ENCODE data around the gene ANKRD11. TPM values are rescaled to one million over a fixed set of nuclear protein-coding genes. Genes with fewer than 3 reads are reported as not detected.
"Not testable (repeated sequence)": the region's sequence is repeated elsewhere in the genome, so short reads cannot be mapped to it uniquely, and the experiment has no call there.

ANKRD11 gene
- polyA plus RNA-seq, 4 donors = 48.4 to 86.7 (median 65.5) TPM

DNA sequence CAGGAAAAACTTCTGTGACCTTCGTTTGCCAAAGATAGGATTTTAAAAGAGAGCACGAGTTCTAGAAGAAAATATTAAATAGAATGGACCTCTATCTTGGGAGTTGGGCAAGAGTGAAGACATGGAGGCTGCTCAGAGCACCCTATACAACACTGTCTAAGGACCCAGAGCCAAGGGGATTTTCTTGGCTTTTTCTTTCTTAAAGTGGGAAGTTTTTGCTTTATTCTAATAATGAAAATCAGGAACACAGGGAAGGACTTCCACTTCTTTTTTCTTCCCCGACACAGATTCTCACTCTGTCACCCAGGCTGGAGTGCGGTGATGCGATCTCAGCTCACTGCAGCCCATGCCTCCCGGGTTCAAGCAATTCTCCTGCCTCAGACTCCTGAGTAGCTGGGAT, 178.7 kb downstream of the ANKRD11 start:
- DNase-seq = no peak
- Histone ChIP-seq H3K27ac (ENCODE audit: low read depth in 1 of 3, low read length in 2 of 3) (no peak overlapping the region), H3K27me3 (ENCODE audit: control insufficient read depth in 3 of 3, insufficient read depth in 3 of 3, low read length in 3 of 3) (no peaks in the 10 kb centered on the region), H3K9me3 (ENCODE audit: control insufficient read depth in 2 of 2, insufficient read depth in 1 of 2, low read depth in 1 of 2, low read length in 1 of 2) (no peaks in the 10 kb centered on the region), H3K4me3 (ENCODE audit: low read depth in 1 of 3, low read length in 3 of 3) (no peak overlapping the region), H3K4me1 (ENCODE audit: control insufficient read depth in 3 of 3, insufficient read depth in 2 of 3, low read depth in 1 of 3, low read length in 2 of 3) (peaks cover 4 to 7% (median 5%) of the 10 kb centered on the region in 3 donors), H3K36me3 (ENCODE audit: control insufficient read depth in 3 of 3, insufficient read depth in 2 of 3, low read depth in 1 of 3, low read length in 3 of 3) (peaks cover 0 to 81% (median 7%) of the 10 kb centered on the region in 3 donors)
- WGBS, 3 donors = 88 to 92% (median 92%) methylated on average over 6 of the region's 6 CpGs
- no peak for FAIRE-seq

DNA sequence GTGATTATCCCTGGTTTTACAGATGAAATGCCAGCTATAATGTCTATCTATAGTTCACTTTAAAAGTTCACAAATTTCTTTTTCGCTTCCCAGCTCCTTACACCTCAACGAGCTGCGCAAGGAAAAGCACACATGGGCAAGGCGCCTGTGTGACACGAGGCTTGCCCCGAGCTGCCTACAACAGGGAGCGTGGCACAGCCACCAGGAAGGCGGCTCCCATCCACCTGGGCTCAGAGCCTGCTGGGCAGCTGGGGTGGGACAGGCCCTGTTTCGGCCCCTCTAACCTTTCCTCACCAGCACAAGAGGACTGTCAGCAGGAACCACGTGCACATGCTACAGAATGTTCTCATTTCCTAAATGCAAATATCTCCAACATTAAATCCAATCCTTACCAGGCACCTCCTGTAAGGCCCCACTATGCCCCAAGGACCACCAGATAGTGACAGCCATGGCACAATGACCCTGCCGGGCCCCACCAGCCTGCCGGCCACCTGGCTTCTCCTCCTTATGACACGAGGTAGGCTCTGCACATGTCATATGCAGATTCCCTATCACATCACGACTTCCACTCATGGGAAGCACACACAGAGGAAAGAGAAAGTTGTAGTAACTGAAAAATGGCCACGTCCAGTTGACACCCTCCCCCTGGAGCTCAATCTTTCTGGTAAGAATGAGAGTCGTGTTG, 180.8 kb downstream of the ANKRD11 start:
- Histone ChIP-seq H3K4me1 (ENCODE audit: control insufficient read depth in 3 of 3, insufficient read depth in 2 of 3, low read depth in 1 of 3, low read length in 2 of 3) (no peaks in the 10 kb centered on the region), H3K27ac (ENCODE audit: low read depth in 1 of 3, low read length in 2 of 3) (no peak overlapping the region), H3K4me3 (ENCODE audit: low read depth in 1 of 3, low read length in 3 of 3) (no peak overlapping the region), H3K9me3 (ENCODE audit: control insufficient read depth in 2 of 2, insufficient read depth in 1 of 2, low read depth in 1 of 2, low read length in 1 of 2) (no peaks in the 10 kb centered on the region), H3K36me3 (ENCODE audit: control insufficient read depth in 3 of 3, insufficient read depth in 2 of 3, low read depth in 1 of 3, low read length in 3 of 3) (peaks cover 0 to 68% (median 7%) of the 10 kb centered on the region in 3 donors), H3K27me3 (ENCODE audit: control insufficient read depth in 3 of 3, insufficient read depth in 3 of 3, low read length in 3 of 3) (no peaks in the 10 kb centered on the region)
- 74 to 83% (median 80%) methylated on average over 16 of the region's 16 CpGs for WGBS, 3 donors
- DNase-seq (no peak), FAIRE-seq (no peak)

DNA sequence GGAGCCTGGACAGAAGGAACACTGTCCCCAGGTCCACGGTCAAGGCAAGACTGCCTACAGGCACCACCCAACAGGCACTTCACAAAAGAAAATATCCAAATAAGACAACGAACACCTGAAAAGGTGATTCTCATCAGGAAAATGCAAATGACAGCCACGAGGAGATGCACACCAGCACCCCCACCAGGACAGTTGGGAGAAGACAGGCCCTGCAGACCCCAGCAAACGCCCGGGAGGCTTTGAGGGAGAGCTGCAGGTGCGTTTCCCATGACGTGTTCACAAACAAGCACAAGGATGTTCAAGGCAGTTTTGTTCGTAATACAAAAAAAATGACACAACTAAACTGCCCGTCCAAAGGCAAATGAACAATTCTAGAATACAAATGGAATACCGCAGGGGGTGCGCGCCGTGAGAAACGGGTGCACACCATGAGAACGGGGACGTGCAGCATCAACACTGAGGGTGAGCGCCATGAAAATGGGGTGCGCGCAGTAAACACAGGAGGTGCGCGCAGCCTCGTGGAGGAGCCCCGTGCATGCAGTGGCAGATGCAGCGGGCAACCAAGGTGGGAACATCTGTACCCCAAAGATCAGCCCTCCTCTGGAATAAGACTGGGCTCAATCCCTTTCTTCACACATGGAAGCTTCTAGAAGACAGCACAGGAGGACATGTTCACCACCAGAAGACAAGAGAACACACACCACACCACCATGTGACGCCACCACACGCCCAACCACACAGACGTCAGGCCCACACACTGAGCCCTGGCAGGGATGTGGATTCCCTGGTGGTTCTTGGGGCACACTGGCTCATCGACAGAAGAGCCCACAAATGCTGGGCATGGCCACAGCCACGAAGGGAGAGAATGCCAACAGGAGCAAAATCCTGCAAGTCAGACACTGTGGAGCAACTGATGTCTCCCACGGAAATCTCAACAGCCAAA, 181.7 kb downstream of the ANKRD11 start:
- Histone ChIP-seq H3K27ac (ENCODE audit: low read depth in 1 of 3, low read length in 2 of 3) (no peak overlapping the region), H3K27me3 (ENCODE audit: control insufficient read depth in 3 of 3, insufficient read depth in 3 of 3, low read length in 3 of 3) (no peaks in the 10 kb centered on the region), H3K4me3 (ENCODE audit: low read depth in 1 of 3, low read length in 3 of 3) (no peak overlapping the region), H3K4me1 (ENCODE audit: control insufficient read depth in 3 of 3, insufficient read depth in 2 of 3, low read depth in 1 of 3, low read length in 2 of 3) (no peaks in the 10 kb centered on the region), H3K9me3 (ENCODE audit: control insufficient read depth in 2 of 2, insufficient read depth in 1 of 2, low read depth in 1 of 2, low read length in 1 of 2) (no peaks in the 10 kb centered on the region), H3K36me3 (ENCODE audit: control insufficient read depth in 3 of 3, insufficient read depth in 2 of 3, low read depth in 1 of 3, low read length in 3 of 3) (peaks cover 0 to 70% (median 7%) of the 10 kb centered on the region in 3 donors)
- DNase-seq (peak in 1 of 2 donors; percentile 38), FAIRE-seq (no peak)
- WGBS, 3 donors = 78 to 80% (median 80%) methylated on average over 30 of the region's 30 CpGs

DNA sequence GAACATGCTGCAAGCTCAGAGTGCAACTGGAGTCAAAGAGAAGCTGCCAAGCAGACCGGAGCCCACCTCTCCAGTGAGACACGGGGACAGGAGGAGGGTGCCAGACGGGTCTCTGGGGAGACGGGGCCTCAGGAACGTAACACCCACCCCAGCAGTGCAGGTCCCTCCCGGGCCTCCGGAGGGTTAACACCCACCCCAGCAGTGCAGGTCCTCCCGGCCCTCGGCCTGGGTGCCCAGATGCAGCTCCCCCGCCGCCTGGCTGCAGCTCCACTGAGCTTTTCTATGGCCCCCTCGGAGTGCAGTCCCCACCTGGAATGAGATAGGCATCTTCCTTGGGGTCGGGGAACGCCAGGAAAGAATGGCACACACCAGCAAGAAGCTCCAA, 182.9 kb downstream of the ANKRD11 start:
- no peaks in the 10 kb centered on the region for H3K4me1 ChIP-seq (ENCODE audit: control insufficient read depth in 3 of 3, insufficient read depth in 2 of 3, low read depth in 1 of 3, low read length in 2 of 3)
- no peak overlapping the region for H3K4me3 ChIP-seq (ENCODE audit: low read depth in 1 of 3, low read length in 3 of 3)
- no peak for DNase-seq
- H3K36me3 ChIP-seq (ENCODE audit: control insufficient read depth in 3 of 3, insufficient read depth in 2 of 3, low read depth in 1 of 3, low read length in 3 of 3) = peaks cover 0 to 69% (median 9%) of the 10 kb centered on the region in 3 donors
- FAIRE-seq = no peak
- no peaks in the 10 kb centered on the region for H3K27me3 ChIP-seq (ENCODE audit: control insufficient read depth in 3 of 3, insufficient read depth in 3 of 3, low read length in 3 of 3)
- H3K9me3 ChIP-seq (ENCODE audit: control insufficient read depth in 2 of 2, insufficient read depth in 1 of 2, low read depth in 1 of 2, low read length in 1 of 2) = no peaks in the 10 kb centered on the region
- no peak overlapping the region for H3K27ac ChIP-seq (ENCODE audit: low read depth in 1 of 3, low read length in 2 of 3)
- WGBS, 3 donors = 95 to 96% (median 96%) methylated on average over 14 of the region's 14 CpGs

DNA sequence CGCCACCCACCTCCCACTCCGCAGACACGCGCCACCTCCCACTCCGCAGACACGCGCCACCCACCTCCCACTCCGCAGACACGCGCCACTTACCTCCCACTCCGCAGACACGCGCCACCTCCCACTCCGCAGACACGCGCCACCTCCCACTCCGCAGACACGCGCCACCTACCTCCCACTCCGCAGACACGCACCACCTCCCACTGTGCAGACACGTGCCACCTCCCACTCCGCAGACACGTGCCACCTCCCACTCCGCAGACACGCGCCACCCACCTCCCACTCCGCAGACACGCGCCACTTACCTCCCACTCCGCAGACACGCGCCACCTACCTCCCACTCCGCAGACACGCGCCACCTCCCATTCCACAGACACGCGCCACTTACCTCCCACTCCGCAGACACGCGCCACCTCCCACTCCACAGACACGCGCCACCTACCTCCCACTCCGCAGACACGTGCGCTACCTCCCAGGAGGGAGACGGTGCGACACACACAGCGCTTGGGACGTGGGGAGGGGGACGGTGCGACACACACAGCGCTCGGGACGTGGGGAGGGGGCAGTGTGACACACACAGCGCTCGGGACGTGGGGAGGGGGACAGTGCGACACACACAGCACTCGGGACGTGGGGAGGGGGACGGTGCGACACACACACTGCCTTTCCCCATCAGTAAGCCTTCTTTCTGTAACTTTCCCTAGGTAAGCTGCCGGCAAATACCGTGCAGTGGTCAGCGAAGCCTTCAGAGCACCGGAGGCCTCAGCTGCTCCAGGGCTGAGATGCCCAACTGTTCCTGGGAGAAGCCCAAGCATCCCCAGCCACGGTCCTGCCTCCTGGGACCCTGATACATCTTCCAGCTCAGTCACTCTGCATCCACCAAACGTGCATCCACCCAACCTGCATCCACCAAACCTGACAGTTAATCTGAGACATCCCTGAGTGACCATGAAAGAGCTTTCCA, 183.6 kb downstream of the ANKRD11 start:
- not testable (repeated sequence) for FAIRE-seq; H3K4me1 ChIP-seq (ENCODE audit: control insufficient read depth in 3 of 3, insufficient read depth in 2 of 3, low read depth in 1 of 3, low read length in 2 of 3); H3K9me3 ChIP-seq (ENCODE audit: control insufficient read depth in 2 of 2, insufficient read depth in 1 of 2, low read depth in 1 of 2, low read length in 1 of 2); H3K27me3 ChIP-seq (ENCODE audit: control insufficient read depth in 3 of 3, insufficient read depth in 3 of 3, low read length in 3 of 3); DNase-seq; H3K4me3 ChIP-seq (ENCODE audit: low read depth in 1 of 3, low read length in 3 of 3); H3K27ac ChIP-seq (ENCODE audit: low read depth in 1 of 3, low read length in 2 of 3)
- WGBS, 3 donors = 96 to 99% (median 98%) methylated on average over 50 to 55 of the region's 69 CpGs
- H3K36me3 ChIP-seq (ENCODE audit: control insufficient read depth in 3 of 3, insufficient read depth in 2 of 3, low read depth in 1 of 3, low read length in 3 of 3) = peaks cover 0 to 68% (median 7%) of the 10 kb centered on the region in 3 donors

DNA sequence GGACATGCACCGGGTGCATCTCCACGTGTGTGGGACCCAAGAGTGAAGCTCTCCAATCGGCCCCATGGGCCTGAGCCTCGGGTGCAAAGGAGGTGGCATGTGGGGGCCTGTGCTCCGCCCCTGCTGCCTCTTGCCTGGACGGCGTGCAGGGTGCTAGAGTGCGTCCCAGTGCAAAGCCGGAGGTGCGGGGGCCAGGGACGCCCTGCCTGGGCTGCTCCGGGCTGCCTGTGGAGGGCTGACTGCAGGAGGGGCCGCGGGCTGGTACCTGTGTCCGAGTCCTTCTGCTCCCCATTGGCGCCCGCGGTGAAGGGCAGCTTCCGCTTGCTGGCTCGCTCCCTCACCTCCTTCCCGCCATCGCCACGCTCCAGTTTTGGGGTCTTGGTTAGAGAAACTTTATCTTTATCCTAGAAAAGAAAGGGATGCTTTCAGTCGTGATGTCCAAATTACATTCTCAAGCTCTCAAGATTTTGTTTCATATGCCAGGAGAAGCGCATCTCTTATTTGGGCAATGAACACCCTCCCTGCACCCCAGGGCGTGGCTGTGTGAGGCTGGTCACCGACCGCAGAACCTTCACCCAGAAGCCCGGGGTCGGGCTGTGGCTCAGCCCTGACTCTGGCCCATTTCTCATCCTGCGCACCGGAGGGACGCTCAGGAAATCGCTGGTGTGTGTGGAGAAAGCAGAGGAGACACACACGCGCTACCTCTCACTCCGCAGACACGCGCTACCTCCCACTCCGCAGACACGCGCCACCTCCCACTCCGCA, 185.2 kb downstream of the ANKRD11 start:
- WGBS, 3 donors = 90 to 92% (median 90%) methylated on average over 36 to 42 of the region's 43 CpGs
- H3K4me1 ChIP-seq (ENCODE audit: control insufficient read depth in 3 of 3, insufficient read depth in 2 of 3, low read depth in 1 of 3, low read length in 2 of 3) = no peaks in the 10 kb centered on the region
- no peaks in the 10 kb centered on the region for H3K9me3 ChIP-seq (ENCODE audit: control insufficient read depth in 2 of 2, insufficient read depth in 1 of 2, low read depth in 1 of 2, low read length in 1 of 2)
- no peak overlapping the region for H3K27ac ChIP-seq (ENCODE audit: low read depth in 1 of 3, low read length in 2 of 3)
- H3K36me3 ChIP-seq (ENCODE audit: control insufficient read depth in 3 of 3, insufficient read depth in 2 of 3, low read depth in 1 of 3, low read length in 3 of 3) = peaks cover 0 to 83% (median 6%) of the 10 kb centered on the region in 3 donors
- H3K4me3 ChIP-seq (ENCODE audit: low read depth in 1 of 3, low read length in 3 of 3) = no peak overlapping the region
- no peak for DNase-seq
- H3K27me3 ChIP-seq (ENCODE audit: control insufficient read depth in 3 of 3, insufficient read depth in 3 of 3, low read length in 3 of 3) = no peaks in the 10 kb centered on the region
- FAIRE-seq = no peak

DNA sequence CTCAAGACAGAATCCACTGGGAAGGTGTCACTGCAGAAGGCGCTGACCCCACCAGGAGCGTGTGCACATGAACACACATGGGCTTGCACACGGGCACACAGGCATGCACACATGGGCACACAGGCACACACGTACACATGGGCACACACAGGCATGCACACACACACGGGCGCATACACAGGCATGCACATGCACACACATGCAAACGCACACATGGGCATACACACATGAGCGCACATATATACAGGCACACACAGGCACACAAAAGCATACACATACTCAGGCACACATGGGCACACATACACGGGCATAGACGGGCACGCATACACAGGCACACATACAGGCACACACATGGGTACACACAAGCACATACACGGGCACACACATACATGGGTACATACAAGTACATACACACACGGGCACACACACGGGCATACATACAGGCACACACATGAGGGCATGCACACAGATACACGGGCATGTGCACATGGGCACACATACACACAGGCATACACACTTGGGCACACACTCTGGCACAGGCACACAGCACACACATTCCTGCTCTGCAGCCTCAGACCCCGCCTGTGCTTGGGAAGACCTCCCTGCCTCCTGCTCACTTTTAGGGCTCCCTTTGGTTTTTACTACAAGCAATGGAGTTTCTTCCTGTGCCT, 186.0 kb downstream of the ANKRD11 start:
- Histone ChIP-seq H3K27ac (ENCODE audit: low read depth in 1 of 3, low read length in 2 of 3) (no peak overlapping the region), H3K27me3 (ENCODE audit: control insufficient read depth in 3 of 3, insufficient read depth in 3 of 3, low read length in 3 of 3) (no peaks in the 10 kb centered on the region), H3K4me1 (ENCODE audit: control insufficient read depth in 3 of 3, insufficient read depth in 2 of 3, low read depth in 1 of 3, low read length in 2 of 3) (no peaks in the 10 kb centered on the region), H3K9me3 (ENCODE audit: control insufficient read depth in 2 of 2, insufficient read depth in 1 of 2, low read depth in 1 of 2, low read length in 1 of 2) (no peaks in the 10 kb centered on the region), H3K4me3 (ENCODE audit: low read depth in 1 of 3, low read length in 3 of 3) (no peak overlapping the region), H3K36me3 (ENCODE audit: control insufficient read depth in 3 of 3, insufficient read depth in 2 of 3, low read depth in 1 of 3, low read length in 3 of 3) (peaks cover 0 to 82% (median 5%) of the 10 kb centered on the region in 3 donors)
- DNase-seq = no peak
- FAIRE-seq = no peak
- 94 to 97% (median 95%) methylated on average over 16 of the region's 16 CpGs for WGBS, 3 donors

Measured in small intestine (tissue), 7 donors.